ENCODE results near the gene CAMSAP2.

Gene CAMSAP2

DNA sequence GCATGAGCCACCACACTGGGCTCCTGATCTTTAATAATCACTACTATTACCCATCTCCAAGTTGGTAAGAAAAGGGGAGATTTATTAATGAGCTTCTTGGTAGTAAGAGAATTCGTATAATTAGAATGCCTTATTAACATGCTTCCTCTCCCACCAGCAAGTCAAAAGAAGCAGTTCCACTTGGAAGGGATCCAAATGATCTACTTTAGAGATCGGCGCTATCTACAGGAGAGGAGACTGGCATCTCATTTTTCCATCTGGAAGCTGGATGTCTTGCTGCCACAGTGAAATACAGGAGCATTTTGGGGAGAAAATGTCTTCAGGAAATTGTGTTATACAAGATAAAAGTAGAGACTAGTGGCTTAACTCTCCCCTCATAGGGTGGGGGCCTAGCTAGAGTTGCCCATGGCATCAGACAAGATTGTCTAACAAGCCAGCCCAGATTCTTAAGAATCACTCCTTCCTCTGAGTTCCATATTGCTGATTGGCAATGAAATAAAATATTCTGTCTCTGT is 33.6 kb upstream of the CAMSAP2 start:
- H3K27ac ChIP-seq = no peak overlapping the region
- TF ChIP-seq, protein P1, sequence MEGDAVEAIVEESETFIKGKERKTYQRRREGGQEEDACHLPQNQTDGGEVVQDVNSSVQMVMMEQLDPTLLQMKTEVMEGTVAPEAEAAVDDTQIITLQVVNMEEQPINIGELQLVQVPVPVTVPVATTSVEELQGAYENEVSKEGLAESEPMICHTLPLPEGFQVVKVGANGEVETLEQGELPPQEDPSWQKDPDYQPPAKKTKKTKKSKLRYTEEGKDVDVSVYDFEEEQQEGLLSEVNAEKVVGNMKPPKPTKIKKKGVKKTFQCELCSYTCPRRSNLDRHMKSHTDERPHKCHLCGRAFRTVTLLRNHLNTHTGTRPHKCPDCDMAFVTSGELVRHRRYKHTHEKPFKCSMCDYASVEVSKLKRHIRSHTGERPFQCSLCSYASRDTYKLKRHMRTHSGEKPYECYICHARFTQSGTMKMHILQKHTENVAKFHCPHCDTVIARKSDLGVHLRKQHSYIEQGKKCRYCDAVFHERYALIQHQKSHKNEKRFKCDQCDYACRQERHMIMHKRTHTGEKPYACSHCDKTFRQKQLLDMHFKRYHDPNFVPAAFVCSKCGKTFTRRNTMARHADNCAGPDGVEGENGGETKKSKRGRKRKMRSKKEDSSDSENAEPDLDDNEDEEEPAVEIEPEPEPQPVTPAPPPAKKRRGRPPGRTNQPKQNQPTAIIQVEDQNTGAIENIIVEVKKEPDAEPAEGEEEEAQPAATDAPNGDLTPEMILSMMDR (conservative IDR thresholded peaks at IDR 0.05; ENCODE audit: low read depth) = no peak
- no peak for DNase-seq (ENCODE audit: low spot score)
- POLR2A ChIA-PET (ENCODE audit: low non-redundant PET) = no interaction called here
- CTCF ChIA-PET = interaction anchor here (0.8 kb wide), 1 partner anchor 11 kb away, joined by 3 read pairs; no protein-coding TSS in a partner anchor

DNA sequence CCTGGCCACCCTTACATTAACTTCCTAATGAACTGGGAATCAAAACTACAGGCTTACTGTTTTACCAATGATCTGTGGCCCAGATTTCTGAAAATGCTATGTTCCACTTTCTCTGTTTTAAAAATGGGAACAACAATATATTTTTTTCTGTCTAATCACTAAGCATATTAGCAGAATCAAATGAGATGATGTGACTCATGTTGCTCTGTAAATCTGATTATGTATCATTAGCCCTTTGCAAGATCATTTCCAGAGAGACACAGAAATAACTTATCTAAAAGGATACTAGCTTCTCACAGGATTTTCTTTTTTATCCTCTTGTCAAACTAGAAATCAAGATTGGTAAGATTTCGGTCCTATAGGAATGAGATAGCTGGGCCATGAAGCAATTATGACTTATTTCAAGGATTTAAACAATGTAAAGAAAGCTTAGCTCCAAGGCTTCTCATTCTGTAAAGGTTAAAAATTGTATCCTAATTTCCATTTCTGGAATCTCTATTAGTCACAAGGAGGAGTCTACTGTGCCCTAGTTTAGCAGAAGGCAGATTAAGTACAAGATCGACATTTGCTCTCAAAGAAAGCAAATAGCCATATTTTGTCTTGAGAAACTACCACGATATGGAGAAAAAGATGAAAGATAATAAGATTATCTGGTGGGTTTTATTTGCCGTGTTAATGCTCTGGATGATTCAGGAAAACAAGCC is 32.4 kb upstream of the CAMSAP2 start:
- TF ChIP-seq, protein P1 (conservative IDR thresholded peaks at IDR 0.05; ENCODE audit: low read depth) = no peak
- H3K27ac ChIP-seq = no peak overlapping the region
- no peak for DNase-seq (ENCODE audit: low spot score)
- ChIA-PET POLR2A (ENCODE audit: low non-redundant PET) (no interaction called here), CTCF (interaction anchor here (0.6 kb wide), 1 partner anchor 33 kb away, joined by 3 read pairs; no protein-coding TSS in a partner anchor)

DNA sequence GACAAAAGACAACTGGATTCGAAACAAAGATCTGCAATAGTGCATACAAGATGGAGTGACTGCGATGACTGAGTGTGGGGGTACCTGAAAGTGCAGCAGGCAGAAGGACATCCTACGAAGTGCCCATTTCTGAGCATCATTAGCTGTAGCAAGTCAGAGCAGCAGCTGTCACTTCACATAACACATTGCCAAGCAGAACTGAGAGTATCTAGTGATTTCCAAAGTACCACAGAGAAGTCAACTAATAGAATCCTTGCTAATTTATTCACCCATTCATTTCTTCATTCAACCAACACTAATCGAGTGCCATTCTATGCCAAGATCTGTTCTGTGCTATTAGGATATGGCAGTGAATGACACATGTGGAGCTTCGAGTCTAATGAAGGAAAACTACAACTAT is 31.6 kb upstream of the CAMSAP2 start:
- CTCF ChIA-PET = interaction anchor here (0.6 kb wide), 1 partner anchor 31 kb away, joined by 4 read pairs; no protein-coding TSS in a partner anchor
- no peak for DNase-seq (ENCODE audit: low spot score)
- no peak overlapping the region for H3K27ac ChIP-seq
- POLR2A ChIA-PET (ENCODE audit: low non-redundant PET) = no interaction called here
- TF ChIP-seq, protein P1 (conservative IDR thresholded peaks at IDR 0.05; ENCODE audit: low read depth) = no peak

DNA sequence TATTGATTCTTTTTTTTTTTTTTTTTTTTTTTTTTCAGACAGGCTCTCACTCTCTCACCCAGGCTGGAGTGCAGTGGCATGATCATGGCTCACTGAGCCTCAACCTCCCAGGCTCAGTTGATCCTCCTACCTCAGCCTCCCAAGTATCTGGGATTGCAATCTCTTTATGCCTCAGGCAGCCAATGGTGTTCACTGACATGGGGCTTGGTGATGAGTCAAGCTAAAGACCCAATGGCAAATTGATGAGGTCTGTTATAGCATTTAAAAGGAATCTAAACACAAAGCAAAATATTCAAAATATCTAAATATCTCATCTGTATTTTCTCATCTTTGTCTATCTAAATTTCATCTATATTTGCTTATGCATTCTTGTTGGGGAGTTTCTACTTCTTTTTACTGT is 30.5 kb upstream of the CAMSAP2 start:
- CTCF ChIA-PET = interaction anchor here (0.5 to 0.8 kb wide), 2 partner anchors 16 to 197 kb away, joined by 4 to 5 read pairs; no protein-coding TSS in a partner anchor
- no peak overlapping the region for H3K27ac ChIP-seq
- TF ChIP-seq, protein P1 (conservative IDR thresholded peaks at IDR 0.05; ENCODE audit: low read depth) = no peak
- no peak for DNase-seq (ENCODE audit: low spot score)
- POLR2A ChIA-PET (ENCODE audit: low non-redundant PET) = no interaction called here

- H3K27ac ChIP-seq = no peak overlapping the region
- DNase-seq (ENCODE audit: low spot score) = peak; percentile 61
- TF ChIP-seq, protein P1 (conservative IDR thresholded peaks at IDR 0.05; ENCODE audit: low read depth) = no peak
- POLR2A ChIA-PET (ENCODE audit: low non-redundant PET) = no interaction called here
- CTCF ChIA-PET = interaction anchor here (0.5 to 0.8 kb wide), 4 partner anchors 9 to 198 kb away, joined by 3 to 5 read pairs (median 4); no protein-coding TSS in a partner anchor
These were observed 29.9 kb upstream of the CAMSAP2 start for GRCh38 chr1:200708769-200709168.

DNA sequence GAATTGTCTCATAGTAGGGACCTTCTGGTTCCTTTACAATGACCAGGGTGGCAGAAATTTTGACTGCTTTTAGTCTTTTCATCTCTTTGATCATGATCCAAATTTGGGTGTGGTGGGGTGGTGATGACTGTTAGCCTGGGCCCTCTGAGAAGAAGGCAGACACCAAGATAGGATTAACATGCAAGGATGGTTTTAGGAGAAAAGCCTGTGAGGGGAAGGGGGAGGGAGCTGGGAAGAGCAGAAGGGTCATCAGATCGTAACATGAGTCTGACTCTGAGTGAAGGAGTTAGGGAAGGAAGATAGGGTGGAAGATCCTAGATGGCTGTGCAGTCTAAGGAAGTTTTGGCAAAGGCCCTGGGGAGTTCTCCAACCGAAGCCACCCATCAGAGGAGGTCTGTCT is 28.5 kb upstream of the CAMSAP2 start:
- CTCF ChIA-PET = interaction anchor here (0.6 to 1.1 kb wide), 2 partner anchors 53 to 85 kb away, joined by 3 to 4 read pairs; no protein-coding TSS in a partner anchor
- TF ChIP-seq, protein P1 (conservative IDR thresholded peaks at IDR 0.05; ENCODE audit: low read depth) = no peak
- POLR2A ChIA-PET (ENCODE audit: low non-redundant PET) = interaction anchor here (0.5 kb wide), 1 partner anchor 8 kb away, joined by 3 read pairs; no protein-coding TSS in a partner anchor
- no peak for DNase-seq (ENCODE audit: low spot score)
- H3K27ac ChIP-seq = no peak overlapping the region
